ENCODE results near the gene SNX5.
A peak's percentile ranks its signal among the peaks of the same experiment; 100 is the strongest.

The SNX5 gene

GRCh38 chr20:17968366-17969277 is at the start of gene SNX5, which contains the start of gene MGME1:
Gene SNX5, minus strand, starts transcription at chr20:17968794. Its CDS starts 369 bp downstream, at chr20:17968425.
Gene MGME1, plus strand, starts transcription at chr20:17969018. Its CDS starts 842 bp downstream, at chr20:17969860.
- peak; percentile 97 for DNase-seq

GRCh38 chr20:18018100-18018499 is 49.5 kb upstream of the SNX5 start:
- DNase-seq: no peak

GRCh38 chr20:18016772-18017171 is 48.2 kb upstream of the SNX5 start:
- DNase-seq: no peak

GRCh38 chr20:18014411-18014810 is 45.8 kb upstream of the SNX5 start:
- DNase-seq: no peak

- DNase-seq: no peak
Observed at GRCh38 chr20:18012901-18013300, 44.3 kb upstream of the SNX5 start.

GRCh38 chr20:18011951-18012645 is 43.5 kb upstream of the SNX5 start:
- DNase-seq: no peak

- no peak for DNase-seq
Observed at GRCh38 chr20:18011482-18011881, 42.9 kb upstream of the SNX5 start.

GRCh38 chr20:18009116-18009515 is 40.5 kb upstream of the SNX5 start:
- no peak for DNase-seq

- DNase-seq: no peak
Observed at GRCh38 chr20:18007534-18008292, 39.1 kb upstream of the SNX5 start.

GRCh38 chr20:18006684-18007083 is 38.1 kb upstream of the SNX5 start:
- no peak for DNase-seq

- DNase-seq: no peak
Observed at GRCh38 chr20:18005990-18006364, 37.4 kb upstream of the SNX5 start.

- DNase-seq: no peak
Observed at GRCh38 chr20:18005170-18005989, 36.8 kb upstream of the SNX5 start.

GRCh38 chr20:18004384-18005031 is 35.9 kb upstream of the SNX5 start:
- DNase-seq: no peak

- no peak for DNase-seq
Observed at GRCh38 chr20:18003897-18004296, 35.3 kb upstream of the SNX5 start.

GRCh38 chr20:18001131-18001921 is 32.7 kb upstream of the SNX5 start:
- DNase-seq: no peak

GRCh38 chr20:17999566-17999965 is 31.0 kb upstream of the SNX5 start:
- DNase-seq: no peak

- no peak for DNase-seq
Observed at GRCh38 chr20:17998446-17998845, 29.9 kb upstream of the SNX5 start.

- DNase-seq: peak; percentile 72
Observed at GRCh38 chr20:17995967-17996819, 27.6 kb upstream of the SNX5 start.

GRCh38 chr20:17993546-17993945 is 25.0 kb upstream of the SNX5 start:
- DNase-seq: no peak

Measured in NCI-H1694 treated with DMSO at 0.1 percent for 48 hours (cell line).